Fibroblast of skin of back (primary cell): ENCODE data around the gene FAM177A1.

Experiments
- DNase-seq: peaks from one replicate; pipeline ENCODE4 v3.0.0-alpha.2; 2013

Gene FAM177A1

DNA sequence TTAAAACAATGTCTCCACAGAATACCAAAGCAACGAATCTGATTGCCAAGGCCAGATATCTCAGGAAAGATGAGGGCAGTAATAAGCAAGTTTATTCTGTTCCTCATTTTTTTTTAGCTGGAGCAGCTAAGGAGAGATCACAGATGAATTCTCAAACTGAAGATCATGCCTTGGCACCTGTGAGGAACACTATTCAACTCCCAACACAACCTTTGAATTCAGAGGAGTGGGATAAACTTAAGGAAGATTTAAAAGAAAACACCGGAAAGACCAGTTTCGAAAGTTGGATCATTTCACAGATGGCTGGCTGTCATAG is 77.3 kb downstream of the FAM177A1 start:
- no peak for DNase-seq

DNA sequence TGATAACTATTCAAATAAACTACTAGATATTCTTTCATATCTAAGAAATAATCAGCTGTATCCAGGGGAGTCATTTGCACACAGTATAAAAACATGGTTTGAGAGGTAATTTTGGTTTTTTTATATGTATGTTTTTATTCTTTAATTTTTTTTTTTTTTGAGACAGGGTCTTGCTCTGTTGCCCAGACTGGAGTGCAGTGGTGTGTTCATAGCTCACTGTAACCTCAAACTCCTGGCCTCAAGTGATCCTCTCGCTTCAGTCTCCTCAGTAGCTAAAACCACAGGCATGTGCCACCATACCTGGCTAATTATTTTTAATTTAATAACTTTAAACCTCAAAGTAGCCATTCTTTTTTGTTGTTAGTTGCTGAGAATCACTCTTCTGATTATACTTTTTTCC is 78.1 kb downstream of the FAM177A1 start:
- DNase-seq = no peak
